Measurements from ENCODE around the gene SCAP. TPM values are rescaled to one million over a fixed set of nuclear protein-coding genes. Genes with fewer than 3 reads are reported as not detected.

The SCAP gene
- total and polyA plus RNA-seq, 7 donors, result 18.9 to 47.5 (median 34.7) TPM

- no peaks in the 10 kb centered on the region for H3K4me1 ChIP-seq
- intact Hi-C loops (cut with DNase I), result no loop called here
- WGBS, 3 donors, result 90 to 92% (median 91%) methylated on average over 29 to 30 of the region's 30 CpGs
- no peak for ATAC-seq
- no peak overlapping the region for H3K4me3 ChIP-seq
- peaks cover 5 to 95% of the 10 kb centered on the region in 2 donors for H3K36me3 ChIP-seq (ENCODE audit: insufficient read depth in 1 of 2, low read depth in 1 of 2)
- no peak for DNase-seq
- TF ChIP-seq, protein P1, sequence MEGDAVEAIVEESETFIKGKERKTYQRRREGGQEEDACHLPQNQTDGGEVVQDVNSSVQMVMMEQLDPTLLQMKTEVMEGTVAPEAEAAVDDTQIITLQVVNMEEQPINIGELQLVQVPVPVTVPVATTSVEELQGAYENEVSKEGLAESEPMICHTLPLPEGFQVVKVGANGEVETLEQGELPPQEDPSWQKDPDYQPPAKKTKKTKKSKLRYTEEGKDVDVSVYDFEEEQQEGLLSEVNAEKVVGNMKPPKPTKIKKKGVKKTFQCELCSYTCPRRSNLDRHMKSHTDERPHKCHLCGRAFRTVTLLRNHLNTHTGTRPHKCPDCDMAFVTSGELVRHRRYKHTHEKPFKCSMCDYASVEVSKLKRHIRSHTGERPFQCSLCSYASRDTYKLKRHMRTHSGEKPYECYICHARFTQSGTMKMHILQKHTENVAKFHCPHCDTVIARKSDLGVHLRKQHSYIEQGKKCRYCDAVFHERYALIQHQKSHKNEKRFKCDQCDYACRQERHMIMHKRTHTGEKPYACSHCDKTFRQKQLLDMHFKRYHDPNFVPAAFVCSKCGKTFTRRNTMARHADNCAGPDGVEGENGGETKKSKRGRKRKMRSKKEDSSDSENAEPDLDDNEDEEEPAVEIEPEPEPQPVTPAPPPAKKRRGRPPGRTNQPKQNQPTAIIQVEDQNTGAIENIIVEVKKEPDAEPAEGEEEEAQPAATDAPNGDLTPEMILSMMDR (IDR thresholded peaks at IDR 0.05), result no peak
- no peak overlapping the region for H3K27ac ChIP-seq
- no peaks in the 10 kb centered on the region for H3K27me3 ChIP-seq (ENCODE audit: insufficient read depth in 3 of 3, low read length in 2 of 3)
- H3K9me3 ChIP-seq, result no peaks in the 10 kb centered on the region
These were observed 64.7 kb downstream of the SCAP start for GRCh38 chr3:47410801-47411646.

DNA sequence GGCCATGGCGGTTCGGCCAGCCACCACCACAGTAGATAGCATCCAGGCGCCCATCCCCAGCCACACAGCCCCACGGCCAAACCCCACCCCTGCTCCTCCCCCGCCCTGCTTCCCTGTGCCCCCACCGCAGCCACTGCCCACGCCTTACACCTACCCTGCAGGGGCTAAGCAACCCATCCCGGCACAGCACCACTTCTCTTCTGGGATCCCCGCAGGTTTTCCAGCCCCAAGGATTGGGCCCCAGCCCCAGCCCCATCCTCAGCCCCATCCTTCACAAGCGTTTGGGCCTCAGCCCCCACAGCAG, 65.4 kb downstream of the SCAP start:
- ATAC-seq (no peak), DNase-seq (no peak)
- Histone ChIP-seq H3K9me3 (no peaks in the 10 kb centered on the region), H3K27ac (no peak overlapping the region), H3K27me3 (ENCODE audit: insufficient read depth in 3 of 3, low read length in 2 of 3) (no peaks in the 10 kb centered on the region), H3K4me3 (no peak overlapping the region), H3K36me3 (ENCODE audit: insufficient read depth in 1 of 2, low read depth in 1 of 2) (peaks cover 5 to 95% of the 10 kb centered on the region in 2 donors), H3K4me1 (no peaks in the 10 kb centered on the region)
- TF ChIP-seq, protein P1 (IDR thresholded peaks at IDR 0.05), result no peak
- WGBS, 3 donors, result 76 to 80% (median 77%) methylated on average over 9 to 10 of the region's 10 CpGs
- intact Hi-C loops (cut with DNase I), result no loop called here

GRCh38 chr3:47409688-47410416, 65.9 kb downstream of the SCAP start:
- DNase-seq (no peak), ATAC-seq (no peak)
- no peaks in the 10 kb centered on the region for H3K9me3 ChIP-seq
- no peak overlapping the region for H3K27ac ChIP-seq
- H3K4me3 ChIP-seq, result no peak overlapping the region
- no peaks in the 10 kb centered on the region for H3K27me3 ChIP-seq (ENCODE audit: insufficient read depth in 3 of 3, low read length in 2 of 3)
- intact Hi-C loops (cut with DNase I), result no loop called here
- peaks cover 5 to 91% of the 10 kb centered on the region in 2 donors for H3K36me3 ChIP-seq (ENCODE audit: insufficient read depth in 1 of 2, low read depth in 1 of 2)
- no peaks in the 10 kb centered on the region for H3K4me1 ChIP-seq
- TF ChIP-seq, protein P1 (IDR thresholded peaks at IDR 0.05), result no peak
- WGBS, 3 donors, result 89 to 92% (median 90%) methylated on average over 23 to 26 of the region's 26 CpGs

DNA sequence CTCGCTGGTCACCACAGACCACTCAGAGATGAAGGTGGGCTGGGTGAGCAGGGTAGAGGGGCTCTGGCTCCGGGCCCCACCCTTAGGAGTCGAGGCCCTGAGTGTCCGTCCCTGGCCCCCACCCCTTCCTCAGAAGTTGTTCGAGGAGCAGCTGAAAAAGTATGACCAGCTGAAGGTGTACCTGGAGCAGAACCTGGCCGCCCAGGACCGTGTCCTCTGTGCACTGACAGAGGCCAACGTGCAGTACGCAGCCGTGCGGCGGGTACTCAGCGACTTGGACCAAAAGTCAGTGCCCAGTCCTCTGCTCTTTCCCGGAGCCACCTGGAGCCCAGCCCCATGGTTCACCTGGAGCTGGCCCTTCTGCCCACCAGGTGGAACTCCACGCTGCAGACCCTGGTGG, 66.5 kb downstream of the SCAP start:
- WGBS, 3 donors, result 89 to 91% (median 89%) methylated on average over 15 of the region's 15 CpGs
- peaks cover 4% of the 10 kb centered on the region for H3K4me1 ChIP-seq
- H3K27me3 ChIP-seq (ENCODE audit: insufficient read depth in 3 of 3, low read length in 2 of 3), result no peaks in the 10 kb centered on the region
- H3K9me3 ChIP-seq, result no peaks in the 10 kb centered on the region
- intact Hi-C loops (cut with DNase I), result no loop called here
- peaks cover 5 to 86% of the 10 kb centered on the region in 2 donors for H3K36me3 ChIP-seq (ENCODE audit: insufficient read depth in 1 of 2, low read depth in 1 of 2)
- no peak overlapping the region for H3K4me3 ChIP-seq
- DNase-seq, result no peak
- TF ChIP-seq, protein P1 (IDR thresholded peaks at IDR 0.05), result no peak
- no peak for ATAC-seq
- H3K27ac ChIP-seq, result no peak overlapping the region
